ENCODE results near the gene PLAC9. TPM values are rescaled to one million over a fixed set of nuclear protein-coding genes. Genes with fewer than 3 reads are reported as not detected.

The PLAC9 gene, protein sequence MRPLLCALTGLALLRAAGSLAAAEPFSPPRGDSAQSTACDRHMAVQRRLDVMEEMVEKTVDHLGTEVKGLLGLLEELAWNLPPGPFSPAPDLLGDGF
- 0.78 TPM in 1 of 2 replicates, not detected in the other for total RNA-seq

DNA sequence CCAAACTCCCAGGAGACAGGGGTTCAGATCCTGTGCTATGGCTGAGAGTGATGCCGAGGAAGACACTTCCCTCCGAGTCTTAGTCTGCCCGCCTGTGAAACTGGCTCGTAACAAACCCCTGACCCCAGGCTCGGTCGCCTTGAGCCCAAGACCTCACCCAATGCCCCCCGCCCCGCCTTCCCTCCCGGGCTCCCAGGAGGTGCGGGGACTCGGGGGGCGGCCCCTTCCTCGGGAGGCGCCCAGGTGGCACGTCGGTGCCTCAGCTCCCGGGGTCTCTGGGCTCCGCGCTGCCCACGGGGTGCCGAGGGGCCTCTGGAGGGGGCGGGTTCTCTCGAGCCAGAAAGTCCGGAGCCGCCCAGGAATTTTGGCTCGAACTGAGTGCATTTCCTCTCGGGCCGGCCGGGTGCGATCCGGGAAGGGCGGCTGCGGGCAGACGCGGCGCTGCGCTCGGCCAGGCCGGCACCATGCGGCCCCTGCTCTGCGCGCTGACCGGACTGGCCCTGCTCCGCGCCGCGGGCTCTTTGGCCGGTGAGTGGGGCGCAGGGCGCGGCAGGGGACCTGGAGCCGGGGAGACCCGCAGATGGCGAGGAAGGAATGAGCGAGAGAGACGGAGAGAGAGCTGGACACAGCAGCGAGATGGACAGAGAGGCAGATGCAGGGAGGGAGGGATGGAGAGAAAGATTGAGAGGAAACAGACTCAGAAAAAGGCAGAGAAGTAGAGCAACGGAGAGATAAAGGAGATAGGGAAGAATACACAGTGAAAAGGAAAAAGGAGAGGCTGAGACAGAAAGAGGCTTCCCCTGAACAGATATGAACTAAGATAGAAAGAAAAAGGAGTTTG is at the start of gene PLAC9:
PLAC9 (plus strand) TSS at position 432 of the 841 bp plus-strand sequence; CDS start at position 465, 33 bp downstream.

Other genes starting within 250 kb of the PLAC9 start
- 0.35 and 0.42 TPM in 2 replicates for gene SFTPD, start 183.6 kb upstream of the PLAC9 start, total RNA-seq
- 11.0 and 22.5 TPM in 2 replicates for gene TMEM254, start 54.1 kb upstream of the PLAC9 start, total RNA-seq
- 84.6 and 99.6 TPM in 2 replicates for gene ANXA11, start 72.8 kb downstream of the PLAC9 start, total RNA-seq
- not detected in 2 replicates for gene MAT1A, start 156.9 kb downstream of the PLAC9 start, total RNA-seq
- gene DYDC1, start 224.0 kb downstream of the PLAC9 start, total RNA-seq, result not detected in 2 replicates
- not detected in 2 replicates for gene DYDC2, start 224.1 kb downstream of the PLAC9 start, total RNA-seq